ENCODE results near the gene LSM11.

GRCh38 chr5:157739388-157740228, 3.9 kb upstream of the LSM11 start:
- no peak for TF ChIP-seq ESRRG (CRISPR knock-in tag; IDR thresholded peaks at IDR 0.05)
- TF ChIP-seq, protein P1, sequence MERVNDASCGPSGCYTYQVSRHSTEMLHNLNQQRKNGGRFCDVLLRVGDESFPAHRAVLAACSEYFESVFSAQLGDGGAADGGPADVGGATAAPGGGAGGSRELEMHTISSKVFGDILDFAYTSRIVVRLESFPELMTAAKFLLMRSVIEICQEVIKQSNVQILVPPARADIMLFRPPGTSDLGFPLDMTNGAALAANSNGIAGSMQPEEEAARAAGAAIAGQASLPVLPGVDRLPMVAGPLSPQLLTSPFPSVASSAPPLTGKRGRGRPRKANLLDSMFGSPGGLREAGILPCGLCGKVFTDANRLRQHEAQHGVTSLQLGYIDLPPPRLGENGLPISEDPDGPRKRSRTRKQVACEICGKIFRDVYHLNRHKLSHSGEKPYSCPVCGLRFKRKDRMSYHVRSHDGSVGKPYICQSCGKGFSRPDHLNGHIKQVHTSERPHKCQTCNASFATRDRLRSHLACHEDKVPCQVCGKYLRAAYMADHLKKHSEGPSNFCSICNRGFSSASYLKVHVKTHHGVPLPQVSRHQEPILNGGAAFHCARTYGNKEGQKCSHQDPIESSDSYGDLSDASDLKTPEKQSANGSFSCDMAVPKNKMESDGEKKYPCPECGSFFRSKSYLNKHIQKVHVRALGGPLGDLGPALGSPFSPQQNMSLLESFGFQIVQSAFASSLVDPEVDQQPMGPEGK (CRISPR knock-in tag; IDR thresholded peaks at IDR 0.05; ENCODE audit: borderline replicate concordance): no peak

All from SK-N-SH treated with all-trans-retinoic acid at 6 μM for 48 hours (cell line).